Fibroblast of skin of right quadriceps (primary cell): ENCODE results near the gene SYTL3.
A peak's percentile ranks its signal among the peaks of the same experiment; 100 is the strongest.
"Not testable (repeated sequence)": the region's sequence is repeated elsewhere in the genome, so short reads cannot be mapped to it uniquely, and the experiment has no call there.

ENCODE experiments used
- DNase-seq: peaks from one replicate; pipeline ENCODE4 v3.0.0-alpha.2; 2013

Gene SYTL3

GRCh38 chr6:158778005-158778527 is 128.2 kb downstream of the SYTL3 start:
- no peak for DNase-seq

- DNase-seq, result no peak
These were observed 130.5 kb downstream of the SYTL3 start for GRCh38 chr6:158780246-158780884.

- DNase-seq, result no peak
These were observed 131.3 kb downstream of the SYTL3 start for GRCh38 chr6:158780988-158781691.

GRCh38 chr6:158781692-158782373 is 132.0 kb downstream of the SYTL3 start:
- no peak for DNase-seq

GRCh38 chr6:158782432-158783166 is 132.7 kb downstream of the SYTL3 start:
- DNase-seq, result no peak

- DNase-seq, result no peak
These were observed 133.3 kb downstream of the SYTL3 start for GRCh38 chr6:158783167-158783450.

- DNase-seq, result no peak
These were observed 134.0 kb downstream of the SYTL3 start for GRCh38 chr6:158783851-158784250.

GRCh38 chr6:158784505-158784904 is 134.7 kb downstream of the SYTL3 start:
- DNase-seq, result peak; percentile 46

- no peak for DNase-seq
These were observed 135.2 kb downstream of the SYTL3 start for GRCh38 chr6:158785036-158785435.

- DNase-seq, result no peak
These were observed 136.9 kb downstream of the SYTL3 start for GRCh38 chr6:158786645-158787304.

GRCh38 chr6:158787395-158787794 is 137.5 kb downstream of the SYTL3 start:
- DNase-seq, result no peak

GRCh38 chr6:158789115-158789917 is 139.5 kb downstream of the SYTL3 start:
- no peak for DNase-seq

GRCh38 chr6:158791274-158791855 is 141.5 kb downstream of the SYTL3 start:
- no peak for DNase-seq

GRCh38 chr6:158792505-158792904 is 142.7 kb downstream of the SYTL3 start:
- not testable (repeated sequence) for DNase-seq

GRCh38 chr6:158793432-158793831 is 143.6 kb downstream of the SYTL3 start:
- DNase-seq, result peak; percentile 51

- DNase-seq, result no peak
These were observed 145.7 kb downstream of the SYTL3 start for GRCh38 chr6:158795516-158795915.

GRCh38 chr6:158796353-158796752 is 146.5 kb downstream of the SYTL3 start:
- no peak for DNase-seq

GRCh38 chr6:158797331-158798310 is 147.8 kb downstream of the SYTL3 start:
- peak; percentile 90 for DNase-seq

- no peak for DNase-seq
These were observed 148.5 kb downstream of the SYTL3 start for GRCh38 chr6:158798311-158798710.
